Measurements from ENCODE around the gene SLC8A1.

GRCh38 chr2:40455661-40456060 is 3.8 kb upstream of the SLC8A1 start:
- no peak for TF ChIP-seq CTCF (IDR thresholded peaks at IDR 0.05)
- TF ChIP-seq POLR2A (IDR thresholded peaks at IDR 0.05), result no peak
- TF ChIP-seq EP300 (IDR thresholded peaks at IDR 0.05), result no peak

All from tibial nerve (tissue), 4 donors.